Neural progenitor cell (in vitro differentiated cells): Measurements from ENCODE around the gene PLCH2. TPM values are rescaled to one million over a fixed set of nuclear protein-coding genes. Genes with fewer than 3 reads are reported as not detected.

Experiments
- DNase-seq: peaks from one replicate; pipeline ENCODE4 v3.0.0-alpha.2; 2016; ENCODE audit warnings: low spot score
- H2AFZ ChIP-seq: fragments of 200-600 bp; sonication (generic); replicated peaks from 2 replicates; pipeline ENCODE4 v1.6.1; 2016; ENCODE audit warnings: antibody characterized with exemption
- H3F3A ChIP-seq: fragments of 200-600 bp; sonication (generic); 2 replicates; pipeline ENCODE4 v1.6.1; 2016; ENCODE audit warnings: antibody characterized with exemption, low read depth
- H3K27ac ChIP-seq: fragments of 200-600 bp; sonication (generic); 2 replicates; pipeline ENCODE4 v1.5.1; 2016; ENCODE audit warnings: mild to moderate bottlenecking
- H3K27me3 ChIP-seq: fragments of 200-600 bp; sonication (generic); 2 replicates; pipeline ENCODE4 v1.6.1; 2016; ENCODE audit warnings: mild to moderate bottlenecking, moderate library complexity
- H3K36me3 ChIP-seq: fragments of 200-600 bp; sonication (generic); 2 replicates; pipeline ENCODE4 v1.5.1; 2016
- H3K4me1 ChIP-seq: fragments of 200-600 bp; sonication (generic); 2 replicates; pipeline ENCODE4 v1.6.1; 2016; ENCODE audit warnings: mixed run types
- H3K4me2 ChIP-seq: fragments of 200-600 bp; sonication (generic); 2 replicates; pipeline ENCODE4 v1.6.1; 2016
- H3K4me3 ChIP-seq: fragments of 200-600 bp; sonication (generic); 2 replicates; pipeline ENCODE4 v1.5.1; 2016
- H3K79me2 ChIP-seq: fragments of 200-600 bp; sonication (generic); 2 replicates; pipeline ENCODE4 v1.6.1; 2016; ENCODE audit warnings: low read depth
- H3K9ac ChIP-seq: fragments of 200-600 bp; sonication (generic); 2 replicates; pipeline ENCODE4 v1.6.1; 2016
- H3K9me3 ChIP-seq: fragments of 200-600 bp; sonication (generic); 2 replicates; pipeline ENCODE4 v1.5.1; 2016; ENCODE audit warnings: low read depth
- H4K20me1 ChIP-seq: fragments of 200-600 bp; sonication (generic); 2 replicates; pipeline ENCODE4 v1.6.1; 2016; ENCODE audit warnings: low read depth
- H3K27ac Mint-ChIP-seq: 3 replicates; pipeline ENCODE4 v1.8.0; 2021; ENCODE audit warnings: mixed read lengths
- H3K27me3 Mint-ChIP-seq: 2 replicates; pipeline ENCODE4 v1.8.0; 2022; ENCODE audit warnings: low read depth, mild to moderate bottlenecking, inconsistent platforms, moderate library complexity, mixed read lengths; ENCODE audit not compliant: insufficient read depth
- H3K36me3 Mint-ChIP-seq: 3 replicates; pipeline ENCODE4 v1.8.0; 2021; ENCODE audit warnings: mixed read lengths
- H3K4me1 Mint-ChIP-seq: 3 replicates; pipeline ENCODE4 v1.8.0; 2021; ENCODE audit warnings: mixed read lengths
- H3K4me3 Mint-ChIP-seq: 3 replicates; pipeline ENCODE4 v1.8.0; 2021; ENCODE audit warnings: mild to moderate bottlenecking, moderate library complexity, mixed read lengths
- H3K9me3 Mint-ChIP-seq: 3 replicates; pipeline ENCODE4 v1.8.0; 2020; ENCODE audit warnings: mixed read lengths
- EZH2 ChIP-seq: fragments of 200-600 bp; sonication (generic); IDR thresholded peaks from 2 replicates; pipeline ENCODE4 v1.6.1; 2017; ENCODE audit warnings: antibody characterized with exemption, mild to moderate bottlenecking, moderate library complexity
- EZH2phosphoT487 ChIP-seq: fragments of 200-600 bp; sonication (generic); IDR thresholded peaks from 2 replicates; pipeline ENCODE4 v1.6.1; 2017; ENCODE audit warnings: antibody characterized with exemption
- total RNA-seq: library from RNA; depleted of rRNA; stranded (reverse); fragments of >200 nt; gene quantifications from 2 replicates; pipeline ENCODE4 v1.2.3, GENCODE V29; 2015; ENCODE audit warnings: low replicate concordance
- TF ChIP-seq, protein P1 (sequence below): fragments of 200-600 bp; sonication (generic); IDR thresholded peaks from 2 replicates; pipeline ENCODE4 v1.5.1; 2017; ENCODE audit warnings: antibody characterized with exemption, mild to moderate bottlenecking

Gene PLCH2
- total RNA-seq, 1 donor from 2014 or later, result 0.54 TPM

DNA sequence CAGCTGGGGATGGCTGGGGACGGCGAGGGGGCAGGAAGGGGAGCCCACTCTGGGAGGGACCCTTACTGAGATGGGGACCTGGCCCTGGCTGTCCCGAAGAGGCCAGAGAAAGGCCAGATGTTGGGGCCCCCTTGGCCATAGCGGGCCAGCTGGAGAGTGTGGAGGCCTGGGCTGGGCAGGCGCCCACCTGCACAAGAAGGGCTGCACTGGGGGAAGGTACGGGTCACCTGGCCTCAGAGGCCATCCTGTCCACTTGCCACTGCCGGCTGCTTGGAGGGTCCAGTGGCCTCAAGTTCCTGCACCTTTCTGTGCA lies 5.0 kb upstream of the PLCH2 start:
- no peak for TF ChIP-seq EZH2phosphoT487
- H3K79me2 ChIP-seq, result no peaks in the 10 kb centered on the region
- Mint-ChIP-seq H3K4me3 (no peak overlapping the region), H3K4me1 (peaks cover 16% of the 10 kb centered on the region), H3K9me3 (no peaks in the 10 kb centered on the region), H3K27me3 (peaks cover 6% of the 10 kb centered on the region), H3K36me3 (no peaks in the 10 kb centered on the region), H3K27ac (no peak overlapping the region)
- H3K9me3 ChIP-seq, result no peaks in the 10 kb centered on the region
- peaks cover 28% of the 10 kb centered on the region for H4K20me1 ChIP-seq
- no peak for DNase-seq
- H3K4me3 ChIP-seq, result no peak overlapping the region
- peaks cover 44% of the 10 kb centered on the region for H3K4me1 ChIP-seq
- no peak overlapping the region for H3K27ac ChIP-seq
- no peak overlapping the region for H3K9ac ChIP-seq
- H3K27me3 ChIP-seq, result peaks cover 16% of the 10 kb centered on the region
- H2AFZ ChIP-seq, result no peak overlapping the region
- H3K36me3 ChIP-seq, result no peaks in the 10 kb centered on the region
- H3K4me2 ChIP-seq, result no peak overlapping the region
- H3F3A ChIP-seq, result no peaks in the 10 kb centered on the region

DNA sequence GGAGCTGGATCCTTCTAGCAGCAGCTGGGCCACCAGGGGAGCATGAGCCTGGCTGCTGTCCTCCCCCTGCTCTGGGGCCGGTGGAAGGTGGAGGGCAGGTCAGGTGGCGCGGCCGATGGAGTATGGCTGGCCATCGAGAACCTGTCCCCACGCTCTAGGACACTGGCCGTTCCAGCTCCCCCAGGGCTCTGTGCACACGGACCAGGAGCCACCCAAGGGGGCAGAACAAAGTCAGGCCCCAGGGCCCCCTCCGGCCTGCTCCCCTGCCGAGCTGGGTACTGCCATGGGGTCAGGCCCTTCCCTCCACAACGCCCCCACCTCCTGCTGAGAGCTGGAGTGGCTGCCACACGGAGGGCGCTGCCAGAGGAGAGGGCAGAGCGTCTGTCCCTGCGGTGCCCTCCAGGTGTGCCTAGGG lies 4.5 kb upstream of the PLCH2 start:
- no peak overlapping the region for H3K27ac Mint-ChIP-seq
- peaks cover 16% of the 10 kb centered on the region for H3K4me1 Mint-ChIP-seq
- no peak overlapping the region for H3K4me2 ChIP-seq
- no peaks in the 10 kb centered on the region for H3K9me3 Mint-ChIP-seq
- H4K20me1 ChIP-seq, result peaks cover 26% of the 10 kb centered on the region
- peaks cover 16% of the 10 kb centered on the region for H3K27me3 ChIP-seq
- peaks cover 6% of the 10 kb centered on the region for H3K27me3 Mint-ChIP-seq
- no peak overlapping the region for H3K27ac ChIP-seq
- TF ChIP-seq EZH2phosphoT487, result no peak
- TF ChIP-seq, protein P1, sequence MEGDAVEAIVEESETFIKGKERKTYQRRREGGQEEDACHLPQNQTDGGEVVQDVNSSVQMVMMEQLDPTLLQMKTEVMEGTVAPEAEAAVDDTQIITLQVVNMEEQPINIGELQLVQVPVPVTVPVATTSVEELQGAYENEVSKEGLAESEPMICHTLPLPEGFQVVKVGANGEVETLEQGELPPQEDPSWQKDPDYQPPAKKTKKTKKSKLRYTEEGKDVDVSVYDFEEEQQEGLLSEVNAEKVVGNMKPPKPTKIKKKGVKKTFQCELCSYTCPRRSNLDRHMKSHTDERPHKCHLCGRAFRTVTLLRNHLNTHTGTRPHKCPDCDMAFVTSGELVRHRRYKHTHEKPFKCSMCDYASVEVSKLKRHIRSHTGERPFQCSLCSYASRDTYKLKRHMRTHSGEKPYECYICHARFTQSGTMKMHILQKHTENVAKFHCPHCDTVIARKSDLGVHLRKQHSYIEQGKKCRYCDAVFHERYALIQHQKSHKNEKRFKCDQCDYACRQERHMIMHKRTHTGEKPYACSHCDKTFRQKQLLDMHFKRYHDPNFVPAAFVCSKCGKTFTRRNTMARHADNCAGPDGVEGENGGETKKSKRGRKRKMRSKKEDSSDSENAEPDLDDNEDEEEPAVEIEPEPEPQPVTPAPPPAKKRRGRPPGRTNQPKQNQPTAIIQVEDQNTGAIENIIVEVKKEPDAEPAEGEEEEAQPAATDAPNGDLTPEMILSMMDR, result no peak
- TF ChIP-seq EZH2, result no peak
- no peaks in the 10 kb centered on the region for H3K36me3 ChIP-seq
- H3K9me3 ChIP-seq, result no peaks in the 10 kb centered on the region
- H3K4me1 ChIP-seq, result peaks cover 47% of the 10 kb centered on the region
- no peaks in the 10 kb centered on the region for H3K36me3 Mint-ChIP-seq
- no peak overlapping the region for H3K9ac ChIP-seq
- no peak for DNase-seq
- no peaks in the 10 kb centered on the region for H3F3A ChIP-seq
- H3K4me3 Mint-ChIP-seq, result no peak overlapping the region
- H3K4me3 ChIP-seq, result no peak overlapping the region
- no peak overlapping the region for H2AFZ ChIP-seq
- no peaks in the 10 kb centered on the region for H3K79me2 ChIP-seq

DNA sequence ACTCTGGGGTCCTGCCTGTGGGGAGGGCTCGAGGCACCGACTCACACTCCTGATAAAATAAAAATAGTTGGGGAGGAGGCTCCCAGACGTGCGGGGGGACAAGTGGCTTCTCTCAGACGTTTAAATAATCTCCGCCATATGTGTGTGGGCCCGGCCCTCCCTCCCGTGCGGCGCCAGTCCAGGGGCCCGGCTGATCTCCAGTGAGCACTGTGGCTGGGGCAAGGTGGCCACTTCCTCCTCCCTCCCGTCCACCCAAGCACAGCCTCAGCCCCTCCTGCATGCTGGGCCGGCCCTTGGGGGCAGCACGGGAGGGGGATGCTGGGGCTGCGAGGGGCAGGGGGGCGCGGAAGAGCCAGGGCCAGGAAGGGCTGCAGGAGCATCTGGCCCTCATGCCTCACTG lies 4.0 kb upstream of the PLCH2 start:
- Mint-ChIP-seq H3K4me3 (no peak overlapping the region), H3K27me3 (peaks cover 7% of the 10 kb centered on the region), H3K27ac (no peak overlapping the region), H3K9me3 (no peaks in the 10 kb centered on the region), H3K4me1 (peaks cover 20% of the 10 kb centered on the region), H3K36me3 (no peaks in the 10 kb centered on the region)
- H2AFZ ChIP-seq, result no peak overlapping the region
- peaks cover 22% of the 10 kb centered on the region for H4K20me1 ChIP-seq
- peaks cover 16% of the 10 kb centered on the region for H3K27me3 ChIP-seq
- TF ChIP-seq, protein P1, result no peak
- no peak for TF ChIP-seq EZH2phosphoT487
- no peak for TF ChIP-seq EZH2
- no peaks in the 10 kb centered on the region for H3K9me3 ChIP-seq
- no peaks in the 10 kb centered on the region for H3K79me2 ChIP-seq
- no peak overlapping the region for H3K27ac ChIP-seq
- no peak overlapping the region for H3K9ac ChIP-seq
- no peaks in the 10 kb centered on the region for H3K36me3 ChIP-seq
- peaks cover 46% of the 10 kb centered on the region for H3K4me1 ChIP-seq
- no peak overlapping the region for H3K4me3 ChIP-seq
- H3F3A ChIP-seq, result no peaks in the 10 kb centered on the region
- no peak overlapping the region for H3K4me2 ChIP-seq
- no peak for DNase-seq

DNA sequence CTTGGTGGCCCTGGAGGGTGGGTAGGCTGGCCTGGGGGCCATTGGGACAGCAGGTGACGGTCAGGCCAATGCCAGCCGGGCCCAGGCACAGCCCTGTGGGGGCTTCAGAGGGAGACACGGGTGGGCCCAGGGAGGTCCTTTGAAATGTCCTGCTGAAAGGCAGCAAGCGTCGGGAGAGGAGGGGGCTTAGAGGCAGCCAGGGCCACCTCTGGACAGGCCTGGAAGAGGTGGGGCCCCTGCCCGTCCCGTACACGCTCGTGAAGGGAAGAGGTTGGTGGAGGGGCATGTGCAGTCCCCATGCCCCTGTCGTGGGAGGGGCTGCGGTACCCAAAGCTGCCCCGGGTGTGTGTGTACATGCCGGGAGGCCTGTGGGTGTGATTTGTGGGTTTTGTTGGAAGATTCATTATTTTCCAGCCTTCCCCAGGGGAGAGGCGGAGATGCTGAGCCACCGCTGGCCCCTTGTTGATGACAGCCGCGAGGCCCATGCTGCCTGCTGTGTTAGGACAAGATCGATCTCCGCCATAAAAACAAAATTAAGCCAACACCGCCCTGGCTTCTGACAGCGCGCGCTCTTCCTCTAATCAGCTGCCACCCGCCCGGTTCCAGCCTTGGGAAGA lies 3.4 kb upstream of the PLCH2 start:
- Histone ChIP-seq H3K4me3 (no peak overlapping the region), H3K9me3 (no peaks in the 10 kb centered on the region), H4K20me1 (peaks cover 18% of the 10 kb centered on the region), H3K79me2 (no peaks in the 10 kb centered on the region), H2AFZ (no peak overlapping the region), H3K36me3 (no peaks in the 10 kb centered on the region), H3K27ac (no peak overlapping the region), H3K9ac (no peak overlapping the region), H3K4me1 (peaks cover 46% of the 10 kb centered on the region), H3F3A (no peaks in the 10 kb centered on the region), H3K27me3 (peaks cover 11% of the 10 kb centered on the region), H3K4me2 (no peak overlapping the region)
- Mint-ChIP-seq H3K27me3 (peaks cover 7% of the 10 kb centered on the region), H3K27ac (no peak overlapping the region), H3K4me3 (no peak overlapping the region), H3K4me1 (peaks cover 23% of the 10 kb centered on the region), H3K9me3 (no peaks in the 10 kb centered on the region), H3K36me3 (no peaks in the 10 kb centered on the region)
- no peak for DNase-seq
- TF ChIP-seq, protein P1, result no peak
- TF ChIP-seq EZH2phosphoT487, result no peak
- TF ChIP-seq EZH2, result no peak
